Measurements from ENCODE around the gene DLGAP1.

DLGAP1 gene

GRCh38 chr18:3552305-3552704 is 902.8 kb downstream of the DLGAP1 start:
- no peak for DNase-seq

GRCh38 chr18:3547891-3548615 is 907.1 kb downstream of the DLGAP1 start:
- no peak for DNase-seq

GRCh38 chr18:3546106-3546505 is 909.0 kb downstream of the DLGAP1 start:
- no peak for DNase-seq

DNA sequence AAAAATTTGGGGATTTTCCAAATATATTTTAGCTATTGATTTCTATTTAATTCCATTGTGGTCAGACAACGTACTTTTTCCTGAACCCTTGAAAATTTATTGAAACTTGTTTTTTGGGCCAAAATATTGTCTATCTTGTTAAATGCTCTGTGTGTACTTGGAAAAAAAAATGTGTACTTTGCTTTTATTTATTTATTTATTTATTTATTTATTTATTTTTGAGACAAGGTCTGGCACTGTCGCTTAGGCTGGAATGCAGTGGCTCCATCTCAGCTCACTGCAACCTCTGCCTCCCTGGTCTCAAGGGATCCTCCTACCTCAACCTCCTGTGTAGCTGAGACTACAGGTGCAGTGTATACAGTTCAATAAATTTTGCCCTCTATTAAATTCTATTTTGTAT is 910.6 kb downstream of the DLGAP1 start:
- no peak for DNase-seq

- DNase-seq, result no peak
Observed at GRCh38 chr18:3541549-3542386, 913.3 kb downstream of the DLGAP1 start.

- DNase-seq, result no peak
Observed at GRCh38 chr18:3540805-3541548, 914.1 kb downstream of the DLGAP1 start.

- DNase-seq, result no peak
Observed at GRCh38 chr18:3538954-3539617, 916.0 kb downstream of the DLGAP1 start.

- DNase-seq, result no peak
Observed at GRCh38 chr18:3538456-3538855, 916.7 kb downstream of the DLGAP1 start.

DNA sequence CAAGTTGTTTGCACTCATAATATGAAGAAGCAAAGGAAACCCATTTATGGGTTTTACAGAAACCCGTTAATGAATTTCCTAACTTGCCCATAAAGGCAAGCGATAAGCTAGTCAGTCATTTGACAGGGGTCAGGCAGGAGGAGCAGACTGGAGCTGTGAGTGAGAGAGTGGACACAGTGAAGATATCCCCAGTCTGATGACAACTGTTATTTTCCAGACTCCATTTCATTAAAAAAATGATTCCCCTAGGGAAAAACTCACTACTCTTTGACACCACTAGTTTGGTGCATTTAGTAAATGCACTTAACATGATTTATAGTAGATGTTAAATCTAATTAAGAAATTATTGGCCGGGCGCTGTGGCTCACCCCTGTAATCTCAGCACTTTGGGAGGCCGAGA is 924.3 kb downstream of the DLGAP1 start:
- no peak for DNase-seq

DNA sequence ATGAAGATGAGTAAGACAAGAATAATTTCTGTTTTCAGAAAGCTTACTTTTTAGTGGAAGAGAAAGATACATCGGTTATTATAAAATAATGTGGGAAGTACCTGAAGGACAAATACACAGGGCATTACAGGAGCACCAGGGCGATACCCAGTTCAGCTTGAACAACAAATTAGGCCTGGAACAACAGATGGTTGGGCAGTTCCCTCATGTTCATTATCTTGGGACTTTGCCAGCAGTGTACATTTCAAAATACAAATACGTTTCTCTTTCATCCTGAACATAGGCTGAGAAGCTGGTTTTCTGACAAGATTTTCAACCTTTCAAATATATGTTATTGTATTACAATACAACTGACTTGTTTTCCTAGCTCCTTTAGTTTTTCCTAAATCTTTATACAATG is 925.5 kb downstream of the DLGAP1 start:
- no peak for DNase-seq

- no peak for DNase-seq
Observed at GRCh38 chr18:3529077-3529476, 926.0 kb downstream of the DLGAP1 start.

- no peak for DNase-seq
Observed at GRCh38 chr18:3528231-3528630, 926.9 kb downstream of the DLGAP1 start.

- no peak for DNase-seq
Observed at GRCh38 chr18:3526421-3527354, 928.4 kb downstream of the DLGAP1 start.

- DNase-seq, result peak; percentile 47 to 55
Observed at GRCh38 chr18:3525870-3526420, 929.2 kb downstream of the DLGAP1 start.

GRCh38 chr18:3524706-3525105 is 930.4 kb downstream of the DLGAP1 start:
- no peak for DNase-seq

GRCh38 chr18:3520230-3521085 is 934.6 kb downstream of the DLGAP1 start:
- no peak for DNase-seq

DNA sequence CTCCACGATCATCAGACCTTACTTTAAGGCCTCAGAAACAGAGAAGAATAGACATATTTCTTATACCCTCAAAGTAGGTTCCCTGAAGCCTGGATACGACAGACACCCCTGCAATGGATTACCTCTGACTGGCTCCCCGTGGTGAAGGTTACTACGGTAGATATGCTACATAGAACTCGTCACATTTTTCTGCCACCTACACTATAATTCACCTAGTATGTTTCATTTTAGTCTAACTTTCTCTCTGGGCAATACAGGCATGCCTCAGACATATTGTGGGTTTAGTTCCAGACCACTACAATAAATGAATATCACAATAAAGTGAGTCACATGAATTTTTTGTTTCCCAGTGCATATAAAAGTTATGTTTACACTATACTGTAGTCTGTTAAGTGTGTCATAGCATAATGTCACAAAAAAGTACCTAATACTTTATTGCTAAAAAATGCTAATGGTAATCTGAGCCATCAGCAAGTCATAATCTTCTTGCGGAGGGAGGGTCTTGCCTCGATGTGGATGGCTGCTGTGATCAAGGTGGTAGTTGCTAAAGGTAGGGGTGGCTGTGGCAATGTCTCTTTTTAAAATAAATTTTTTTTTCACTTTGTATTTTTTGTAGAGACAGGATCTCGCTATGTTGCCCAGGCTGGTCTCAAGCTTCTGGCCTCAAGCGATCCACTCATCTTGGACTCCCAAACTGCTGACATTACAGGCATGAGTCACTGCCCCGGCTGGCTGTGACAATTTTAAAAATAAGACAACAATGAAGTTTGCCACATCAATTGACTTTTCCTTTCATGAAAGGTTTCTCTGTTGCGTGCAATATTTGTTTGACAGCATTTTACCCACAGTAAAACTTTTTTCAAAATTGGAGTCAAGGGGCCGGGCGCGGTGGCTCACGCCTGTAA is 940.5 kb downstream of the DLGAP1 start:
- no peak for DNase-seq

DNA sequence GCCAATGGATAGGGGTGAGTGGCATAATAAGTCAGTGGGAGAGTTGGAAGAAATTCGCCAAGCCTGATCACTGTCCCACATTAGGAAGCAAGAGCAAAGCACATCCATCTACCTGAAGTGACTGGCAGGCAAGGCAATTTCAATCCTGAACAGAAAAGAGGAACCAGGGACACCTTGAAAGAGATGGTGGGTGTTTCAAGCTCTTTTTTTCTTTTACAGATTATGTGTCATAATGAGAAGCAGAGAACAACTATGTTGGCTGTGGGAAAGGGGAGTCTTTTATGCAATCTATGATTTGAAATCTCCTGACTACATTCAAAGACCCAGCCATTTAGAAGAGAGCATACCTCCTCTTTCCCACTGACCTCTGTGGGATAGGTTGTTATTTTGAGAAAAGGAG is 941.6 kb downstream of the DLGAP1 start:
- no peak for DNase-seq

DNA sequence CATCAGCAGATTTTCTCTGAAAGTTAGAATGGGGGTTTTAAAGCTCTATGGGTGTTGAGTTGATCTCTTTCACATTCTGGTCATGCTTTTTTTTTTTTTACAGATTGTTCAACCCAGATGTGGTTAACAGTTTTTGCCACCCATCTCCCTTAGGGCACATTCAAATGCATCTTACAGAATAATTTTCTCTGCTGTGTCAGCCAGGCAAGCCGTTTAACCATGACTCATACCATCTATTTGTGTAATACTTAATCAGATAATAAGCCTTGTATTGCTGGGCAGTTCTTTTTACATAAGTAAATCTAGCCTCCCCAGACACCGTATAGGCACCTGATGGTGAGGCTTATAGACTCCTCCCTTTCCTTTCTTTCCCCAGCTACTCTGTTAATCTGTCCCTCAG is 943.1 kb downstream of the DLGAP1 start:
- DNase-seq, result peak; percentile 9 to 52
